Measurements from ENCODE around the gene CDC25C. TPM values are rescaled to one million over a fixed set of nuclear protein-coding genes. Genes with fewer than 3 reads are reported as not detected.

Gene CDC25C
- total RNA-seq, 1 experiment from 2014 or later: 36.2 TPM

- ChIA-PET POLR2A (ENCODE audit: unreplicated experiment) (interaction anchor here (0.6 to 2.3 kb wide), 4 partner anchors 14 to 261 kb away, joined by 3 to 8 read pairs (median 4); partner anchors contain the start of genes CDC25C and FAM53C), CTCF (interaction anchor here (0.5 to 2.3 kb wide), 10 partner anchors 13 to 175 kb away, joined by 3 to 17 read pairs (median 4); partner anchors contain the start of genes BRD8, CDC25C, FAM53C and KIF20A)
- H3K4me1 ChIP-seq (replicated peaks; ENCODE audit: insufficient read depth): peaks cover 22% of the 10 kb centered on the region
- peak within 1 kb of the TSS; percentile 79 for H3K4me3 ChIP-seq
- DNase-seq: peak; percentile 68 to 98
- 0 out of 2 replicates have a peak, but pooled peaks cover 8% of the 10 kb centered on the region for H3K36me3 ChIP-seq (ENCODE audit: low read depth)
- H3K4me2 ChIP-seq: peak within 1 kb of the TSS; percentile 88
- H2AFZ ChIP-seq: peak within 1 kb of the TSS; percentile 83
- peaks cover 43% of the 10 kb centered on the region for H3K79me2 ChIP-seq (ENCODE audit: low read depth)
- peaks cover 31% of the 10 kb centered on the region; the same call in 1 of the 2 replicates for H3F3A ChIP-seq (ENCODE audit: insufficient read depth, low read depth)
- H3K27me3 ChIP-seq (ENCODE audit: insufficient read depth, low read depth): no peaks in the 10 kb centered on the region
- no peaks in the 10 kb centered on the region for H3K9me2 ChIP-seq (ENCODE audit: insufficient read depth)
- intact Hi-C loops (cut with micrococcal nuclease; ENCODE audit: unreplicated experiment): no loop called here
- peaks cover 28% of the 10 kb centered on the region; the same call in 1 of the 2 replicates for H4K20me1 ChIP-seq (ENCODE audit: insufficient read depth)
- peak within 1 kb of the TSS; percentile 71 for H3K27ac ChIP-seq
- H3K9me3 ChIP-seq (ENCODE audit: insufficient read depth, low read depth): peaks cover 12% of the 10 kb centered on the region
- BruUV-seq (replicated peaks): TSS peak; percentile 71
- TF ChIP-seq EZH2 (IDR thresholded peaks at IDR 0.05; ENCODE audit: low read depth): no peak
- peak; percentile 96 for TF ChIP-seq CTCF (conservative IDR thresholded peaks at IDR 0.05)
Measured at GRCh38 chr5:138352071-138352721, 20.6 kb upstream of the CDC25C start, which contains the start of gene KDM3B. KDM3B (plus strand) TSS chr5:138352685; CDS start chr5:138352796, 111 bp downstream.

- CTCF ChIA-PET: interaction anchor here (0.5 to 2.3 kb wide), 9 partner anchors 12 to 190 kb away, joined by 3 to 17 read pairs (median 4); partner anchors contain the start of genes BRD8, CDC25C, FAM53C and KIF20A
- Histone ChIP-seq H3K27me3 (ENCODE audit: insufficient read depth, low read depth) (no peaks in the 10 kb centered on the region), H3K36me3 (ENCODE audit: low read depth) (0 out of 2 replicates have a peak, but pooled peaks cover 15% of the 10 kb centered on the region), H3K9me2 (ENCODE audit: insufficient read depth) (no peaks in the 10 kb centered on the region), H3F3A (ENCODE audit: insufficient read depth, low read depth) (peaks cover 31% of the 10 kb centered on the region; the same call in 1 of the 2 replicates), H3K27ac (no peak overlapping the region), H4K20me1 (ENCODE audit: insufficient read depth) (peaks cover 22% of the 10 kb centered on the region; the same call in 1 of the 2 replicates), H2AFZ (no peak overlapping the region), H3K4me3 (no peak overlapping the region), H3K4me1 (replicated peaks; ENCODE audit: insufficient read depth) (peaks cover 22% of the 10 kb centered on the region), H3K79me2 (ENCODE audit: low read depth) (peaks cover 36% of the 10 kb centered on the region), H3K4me2 (no peak overlapping the region), H3K9me3 (ENCODE audit: insufficient read depth, low read depth) (peaks cover 12% of the 10 kb centered on the region)
- POLR2A ChIA-PET (ENCODE audit: unreplicated experiment): interaction anchor here (0.6 kb wide), 2 partner anchors 63 to 260 kb away, joined by 3 to 4 read pairs; no protein-coding TSS in a partner anchor
- intact Hi-C loops (cut with micrococcal nuclease; ENCODE audit: unreplicated experiment): no loop called here
- DNase-seq: no peak
- TF ChIP-seq EZH2 (IDR thresholded peaks at IDR 0.05; ENCODE audit: low read depth) (no peak), CTCF (conservative IDR thresholded peaks at IDR 0.05) (no peak)
- BruUV-seq (replicated peaks): no TSS peak
Measured at GRCh38 chr5:138351517-138351916, 19.9 kb upstream of the CDC25C start.

GRCh38 chr5:138351056-138351455 lies 19.5 kb upstream of the CDC25C start:
- ChIA-PET CTCF (interaction anchor here (1.1 to 1.5 kb wide), 2 partner anchors 12 to 14 kb away, joined by 3 to 6 read pairs; no protein-coding TSS in a partner anchor), POLR2A (ENCODE audit: unreplicated experiment) (interaction anchor here (0.5 to 0.6 kb wide), 2 partner anchors 13 to 62 kb away, joined by 4 to 12 read pairs; partner anchors contain the start of gene FAM53C)
- intact Hi-C loops (cut with micrococcal nuclease; ENCODE audit: unreplicated experiment): no loop called here
- Histone ChIP-seq H3K36me3 (ENCODE audit: low read depth) (0 out of 2 replicates have a peak, but pooled peaks cover 15% of the 10 kb centered on the region), H3K27me3 (ENCODE audit: insufficient read depth, low read depth) (no peaks in the 10 kb centered on the region), H3K27ac (no peak overlapping the region), H2AFZ (no peak overlapping the region), H3K79me2 (ENCODE audit: low read depth) (peaks cover 31% of the 10 kb centered on the region), H3K9me2 (ENCODE audit: insufficient read depth) (no peaks in the 10 kb centered on the region), H3F3A (ENCODE audit: insufficient read depth, low read depth) (peaks cover 31% of the 10 kb centered on the region; the same call in 1 of the 2 replicates), H4K20me1 (ENCODE audit: insufficient read depth) (peaks cover 22% of the 10 kb centered on the region; the same call in 1 of the 2 replicates), H3K4me3 (no peak overlapping the region), H3K4me1 (replicated peaks; ENCODE audit: insufficient read depth) (peaks cover 20% of the 10 kb centered on the region), H3K9me3 (ENCODE audit: insufficient read depth, low read depth) (peaks cover 12% of the 10 kb centered on the region), H3K4me2 (no peak overlapping the region)
- TF ChIP-seq EZH2 (IDR thresholded peaks at IDR 0.05; ENCODE audit: low read depth) (no peak), CTCF (conservative IDR thresholded peaks at IDR 0.05) (no peak)
- no TSS peak for BruUV-seq (replicated peaks)
- no peak for DNase-seq

Measured in PC-9 (cell line).